K562 (cell line): Measurements from ENCODE around the gene MOK. TPM values are rescaled to one million over a fixed set of nuclear protein-coding genes. Genes with fewer than 3 reads are reported as not detected.

ENCODE experiments used
- ATAC-seq: fragments of 200-7000 bp; cut with Tn5 transposase; 3 replicates; pipeline ENCODE4 v1.9.1; 2020; ENCODE audit warnings: moderate library complexity
- BruUV-seq: library from RNA; stranded (reverse); fragments of 400-500 nt; replicated peaks from 2 replicates; lab custom pipeline; 2021; lab: Mats Ljungman, UMichigan
- CTCF ChIA-PET: fragments of 300-600 bp; formaldehyde crosslinking; extraction: SDS; loops from one replicate; lab custom pipeline; 2021; ENCODE audit warnings: low intra/inter-chr PET ratio; lab: Yijun Ruan, JAX
- POLR2A ChIA-PET: fragments of 300-600, 350-650 bp; sonication (Branson Sonifier 250); formaldehyde crosslinking; extraction: SDS; loops from one replicate; lab custom pipeline; 2021; ENCODE audit warnings: antibody characterized with exemption, inconsistent platforms; lab: Yijun Ruan, JAX
- DNase-seq, 4 experiments: peaks; one replicate each; pipeline versions ENCODE4 v3.0.0 to v3.0.0-alpha.2; 2011 to 2018; ENCODE audit warnings: low spot score in 3 of 4, mixed read lengths in 3 of 4; ENCODE audit errors: extremely low read depth in 1 of 4
- FAIRE-seq: peaks from 2 replicates; lab custom pipeline; 2011; peaks lifted over from hg19 to GRCh38; lab: Jason Lieb, UNC
- H2AFZ ChIP-seq: 2 replicates; pipeline ENCODE4 v1.6.0; 2011; ENCODE audit warnings: low read depth, low read length, control low read depth, inconsistent platforms
- H3K27ac ChIP-seq: fragments of 200-600 bp; 3 replicates; pipeline ENCODE4 v1.8.0; 2011; ENCODE audit warnings: low read depth, mild to moderate bottlenecking, control low read depth, inconsistent platforms, low read length, moderate library complexity, mixed read lengths; ENCODE audit errors: extremely low read depth
- H3K27me3 ChIP-seq, 2 experiments: fragments of 300-600 bp in 1 of 2; 2 replicates in 1 of 2; 3 replicates in 1 of 2; pipeline versions ENCODE4 v1.6.0 to v1.8.0; 2011; ENCODE audit warnings: inconsistent platforms in 2 of 2, low read length in 2 of 2, mild to moderate bottlenecking in 1 of 2, mixed read lengths in 1 of 2, moderate library complexity in 1 of 2; ENCODE audit not compliant: control insufficient read depth in 2 of 2, insufficient read depth in 2 of 2
- H3K36me3 ChIP-seq: fragments of 300-600 bp; 3 replicates; pipeline ENCODE4 v1.8.0; 2011; ENCODE audit warnings: mild to moderate bottlenecking, low read length, inconsistent platforms; ENCODE audit not compliant: control insufficient read depth, insufficient read depth
- H3K4me1 ChIP-seq, 2 experiments: fragments of 200-600 bp in 1 of 2; replicated peaks in 1 of 2; 2 replicates in 1 of 2; 3 replicates in 1 of 2; pipeline versions ENCODE4 v1.5.1 to v1.8.0; 2011; ENCODE audit warnings: inconsistent platforms in 2 of 2, low read length in 2 of 2, mild to moderate bottlenecking in 1 of 2, mixed read lengths in 1 of 2, moderate library complexity in 1 of 2; ENCODE audit not compliant: control insufficient read depth in 2 of 2, insufficient read depth in 2 of 2
- H3K4me2 ChIP-seq: 2 replicates; pipeline ENCODE4 v1.6.1; 2011; ENCODE audit warnings: low read length, control low read depth, inconsistent platforms, mixed read lengths; ENCODE audit not compliant: insufficient read depth
- H3K4me3 ChIP-seq: fragments of 200-600 bp; sonication (generic), shearing (Covaris generic); 2 replicates; pipeline ENCODE4 v1.5.1; 2016; ENCODE audit warnings: control low read depth, inconsistent platforms
- H3K79me2 ChIP-seq: fragments of 200-600 bp; 3 replicates; pipeline ENCODE4 v1.8.0; 2011; ENCODE audit warnings: low read length, inconsistent platforms; ENCODE audit not compliant: control insufficient read depth, insufficient read depth
- H3K9ac ChIP-seq, 2 experiments: 2 replicates each; pipeline versions ENCODE4 v1.6.0 to v1.6.1; 2011; ENCODE audit warnings: low read depth in 2 of 2, low read length in 2 of 2, control low read depth in 1 of 2, inconsistent platforms in 1 of 2, mild to moderate bottlenecking in 1 of 2, mixed read lengths in 1 of 2; ENCODE audit not compliant: insufficient read depth in 1 of 2
- H3K9me1 ChIP-seq: one replicate; pipeline ENCODE4 v1.6.0; 2011; ENCODE audit warnings: inconsistent platforms, mild to moderate bottlenecking, low read length, moderate library complexity; ENCODE audit not compliant: control insufficient read depth, insufficient read depth
- H3K9me3 ChIP-seq: replicated peaks from 2 replicates; pipeline ENCODE4 v1.5.1; 2011; ENCODE audit warnings: low read depth, low read length, inconsistent platforms; ENCODE audit not compliant: control insufficient read depth, insufficient read depth
- H4K20me1 ChIP-seq: replicated peaks from 2 replicates; pipeline ENCODE4 v1.6.1; 2011; ENCODE audit warnings: low read length, inconsistent platforms, mixed read lengths; ENCODE audit not compliant: control insufficient read depth, insufficient read depth
- KLF10 ChIP-seq: fragments of 250-450 bp; sonication (Bioruptor Pico); IDR thresholded peaks from 2 replicates; pipeline ENCODE4 v1.6.1; 2021; ENCODE audit warnings: matching md5 sums
- MTA3 ChIP-seq: fragments of 450-650 bp; formaldehyde crosslinking; IDR thresholded peaks from 2 replicates; pipeline ENCODE4 v1.6.1; 2017; ENCODE audit warnings: mild to moderate bottlenecking, borderline replicate concordance
- RCOR1 ChIP-seq, 2 experiments: IDR thresholded peaks; 2 replicates each; pipeline ENCODE4 v1.6.1; 2012; ENCODE audit warnings: low read depth in 2 of 2, low read length in 2 of 2, borderline replicate concordance in 1 of 2, improper control_type of control experiment in 1 of 2
- ZBED1 ChIP-seq: IDR thresholded peaks from 2 replicates; pipeline ENCODE4 v1.6.1; 2014
- whole genome bisulfite sequencing: fragments of 100-300 bp; shearing (Covaris generic); methylation state at CpG from one replicate; pipeline ENCODE4 v1.1.6; 2016; ENCODE audit warnings: low coverage, mixed read lengths; ENCODE audit not compliant: insufficient coverage; ENCODE audit errors: missing lambda C conversion rate; 5-methylcytosine and 5-hydroxymethylcytosine counted together
- in situ Hi-C: fragments of 300-500 bp; cut with MboI; formaldehyde crosslinking; loops from 4 replicates; pipeline ENCODE4 v1.15.0; 2018; ENCODE audit warnings: inconsistent platforms, mixed read lengths
- intact Hi-C: fragments of 100-400 bp; cut with micrococcal nuclease; formaldehyde crosslinking; loops from 2 replicates; pipeline ENCODE4 v1.14.2; 2022
- polyA plus RNA-seq, 8 experiments: library from polyadenylated mRNA; depleted of rRNA in 4 of 8; stranded (reverse) in 5 of 8; unstranded in 3 of 8; fragments of >200 nt; fragmentation: Nextera tagmentation in 2 of 8; fragmentation: Illumina TruSeq in 1 of 8; extraction: Ambion mirVana in 2 of 8; extraction: Trizol in 1 of 8; gene quantifications; 2 replicates each; pipeline versions ENCODE4 v1.2.1 to v1.2.3, GENCODE V29; 2011 to 2014; ENCODE audit warnings: inconsistent platforms in 1 of 8, missing spikeins in 1 of 8
- total RNA-seq, 7 experiments: library from RNA; depleted of rRNA in 6 of 7; stranded (reverse); fragments of >200 nt in 6 of 7; fragmentation: Illumina TruSeq in 2 of 7; extraction: Trizol in 2 of 7; gene quantifications; 2 replicates each; pipeline versions ENCODE4 v1.2.1 to v1.2.3, GENCODE V29; 2011 to 2021; ENCODE audit warnings: low replicate concordance in 1 of 7
- TF ChIP-seq, protein P1 (sequence below): sonication (generic); formaldehyde crosslinking; IDR thresholded peaks from 2 replicates; pipeline ENCODE4 v1.8.0; 2022; ENCODE audit warnings: mild to moderate bottlenecking, missing genetic modification reagents
- TF ChIP-seq, protein P2 (sequence below), 3 experiments: IDR thresholded peaks in 2 of 3; conservative IDR thresholded peaks in 1 of 3; 2 replicates each; pipeline ENCODE4 v1.5.1; 2011 to 2012; ENCODE audit warnings: low read length in 3 of 3, mild to moderate bottlenecking in 3 of 3, control low read depth in 2 of 3, improper control_type of control experiment in 1 of 3, inconsistent platforms in 1 of 3, low read depth in 1 of 3, mixed read lengths in 1 of 3, moderate library complexity in 1 of 3; ENCODE audit not compliant: insufficient read depth in 2 of 3

MOK gene
- total and polyA plus RNA-seq, 9 of the 15 experiments (the other 6 are each of a cell fraction or from before 2014, with no cell fraction given): 1.3 to 8.4 (median 5.3) TPM

DNA sequence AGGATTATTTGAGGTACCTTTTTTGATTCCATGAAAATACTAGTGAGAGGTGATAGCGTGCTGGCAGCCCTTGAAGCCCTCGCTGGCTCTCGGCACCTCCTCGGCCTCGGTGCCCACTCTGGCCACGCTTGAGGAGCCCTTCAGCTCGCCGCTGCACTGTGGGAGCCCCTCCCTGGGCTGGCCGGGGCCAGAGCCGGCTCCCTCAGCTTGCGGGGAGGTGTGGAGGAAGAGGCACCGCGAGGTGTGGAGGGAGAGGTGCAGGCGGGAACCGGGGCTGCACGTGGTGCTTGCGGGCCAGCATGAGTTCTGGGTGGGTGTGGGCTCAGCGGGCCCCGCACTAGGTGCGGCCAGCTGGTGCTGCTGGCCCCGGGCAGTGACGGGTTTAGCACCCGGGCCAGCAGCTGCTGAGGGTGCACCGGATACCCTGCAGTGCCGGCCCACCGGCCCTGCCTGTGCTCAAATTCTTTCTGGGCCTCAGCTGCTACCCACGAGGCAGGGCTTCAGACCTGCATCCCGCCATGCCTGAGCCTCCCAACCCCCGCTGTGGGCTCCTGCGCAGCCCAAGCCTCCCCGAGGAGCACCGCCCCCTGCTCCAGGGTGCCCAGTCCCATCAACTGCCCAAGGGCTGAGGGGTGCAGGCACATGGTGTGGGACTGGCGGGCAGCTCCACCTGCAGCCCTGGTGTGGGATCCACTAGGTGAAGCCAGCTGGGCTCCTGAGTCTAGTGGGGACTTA is 7.4 kb downstream of the MOK start:
- Histone ChIP-seq H3K27ac (no peak overlapping the region), H3K4me3 (no peak overlapping the region), H2AFZ (no peak overlapping the region), H3K9ac (no peak overlapping the region), H3K27me3 (no peaks in the 10 kb centered on the region), H3K36me3 (no peaks in the 10 kb centered on the region), H4K20me1 (no peaks in the 10 kb centered on the region), H3K79me2 (no peaks in the 10 kb centered on the region), H3K4me1 (no peaks in the 10 kb centered on the region), H3K4me2 (no peak overlapping the region), H3K9me3 (no peaks in the 10 kb centered on the region), H3K9me1 (no peaks in the 10 kb centered on the region)
- CTCF ChIA-PET: no interaction called here
- in situ Hi-C loops: no loop called here
- TF ChIP-seq, protein P1, sequence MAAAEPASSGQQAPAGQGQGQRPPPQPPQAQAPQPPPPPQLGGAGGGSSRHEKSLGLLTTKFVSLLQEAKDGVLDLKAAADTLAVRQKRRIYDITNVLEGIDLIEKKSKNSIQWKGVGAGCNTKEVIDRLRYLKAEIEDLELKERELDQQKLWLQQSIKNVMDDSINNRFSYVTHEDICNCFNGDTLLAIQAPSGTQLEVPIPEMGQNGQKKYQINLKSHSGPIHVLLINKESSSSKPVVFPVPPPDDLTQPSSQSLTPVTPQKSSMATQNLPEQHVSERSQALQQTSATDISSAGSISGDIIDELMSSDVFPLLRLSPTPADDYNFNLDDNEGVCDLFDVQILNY (CRISPR knock-in tag): no peak
- TF ChIP-seq KLF10 (CRISPR knock-in tag) (no peak), MTA3 (no peak), RCOR1 (IDR thresholded peaks at IDR 0.05; ENCODE audit: borderline replicate concordance in 1 of 2, low read depth in 2 of 2, low read length in 2 of 2) (no peak)
- WGBS: 81% methylated on average over 10 of the region's 33 CpGs
- ATAC-seq (no peak), DNase-seq (no peak), FAIRE-seq (no peak)
- POLR2A ChIA-PET: no interaction called here
- BruUV-seq: no TSS peak
- intact Hi-C loops: no loop called here

DNA sequence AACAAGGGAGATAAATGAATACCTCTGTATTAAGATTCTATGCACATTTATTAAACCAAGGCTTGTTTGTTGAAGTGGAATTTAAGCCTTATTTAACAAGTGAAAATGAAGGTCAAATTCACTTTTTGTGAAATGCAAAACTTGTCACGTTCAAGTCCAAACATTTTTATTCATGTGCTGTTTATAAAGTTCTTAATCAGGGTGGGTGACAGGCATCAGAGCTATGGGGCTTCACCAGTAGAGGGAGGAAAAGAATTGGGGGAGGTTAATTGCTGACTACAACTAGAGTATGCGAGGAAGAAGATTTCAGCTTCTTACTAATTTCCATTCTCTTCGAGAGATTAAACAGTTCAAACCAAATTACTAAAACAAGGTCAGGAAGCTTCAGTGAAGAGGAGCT is 9.7 kb downstream of the MOK start:
- no peaks in the 10 kb centered on the region for H3K9me3 ChIP-seq
- no peaks in the 10 kb centered on the region for H3K4me1 ChIP-seq
- ChIA-PET POLR2A (no interaction called here), CTCF (no interaction called here)
- no TSS peak for BruUV-seq
- no peak overlapping the region for H3K4me3 ChIP-seq
- H3K79me2 ChIP-seq: no peaks in the 10 kb centered on the region
- H3K9me1 ChIP-seq: no peaks in the 10 kb centered on the region
- ATAC-seq (0 out of 3 replicates have a peak, but pooled peaks have one; percentile 47), FAIRE-seq (peak; percentile 15), DNase-seq (no peak)
- in situ Hi-C loops: no loop called here
- no peak overlapping the region for H3K9ac ChIP-seq
- H3K4me2 ChIP-seq: no peak overlapping the region
- whole genome bisulfite sequencing: 27% methylated on average over 3 of the region's 3 CpGs
- no peaks in the 10 kb centered on the region for H4K20me1 ChIP-seq
- intact Hi-C loops: no loop called here
- H2AFZ ChIP-seq: no peak overlapping the region
- no peaks in the 10 kb centered on the region for H3K27me3 ChIP-seq
- no peak overlapping the region for H3K27ac ChIP-seq
- no peaks in the 10 kb centered on the region for H3K36me3 ChIP-seq
- no peak for TF ChIP-seq ZBED1
- TF ChIP-seq, protein P2, sequence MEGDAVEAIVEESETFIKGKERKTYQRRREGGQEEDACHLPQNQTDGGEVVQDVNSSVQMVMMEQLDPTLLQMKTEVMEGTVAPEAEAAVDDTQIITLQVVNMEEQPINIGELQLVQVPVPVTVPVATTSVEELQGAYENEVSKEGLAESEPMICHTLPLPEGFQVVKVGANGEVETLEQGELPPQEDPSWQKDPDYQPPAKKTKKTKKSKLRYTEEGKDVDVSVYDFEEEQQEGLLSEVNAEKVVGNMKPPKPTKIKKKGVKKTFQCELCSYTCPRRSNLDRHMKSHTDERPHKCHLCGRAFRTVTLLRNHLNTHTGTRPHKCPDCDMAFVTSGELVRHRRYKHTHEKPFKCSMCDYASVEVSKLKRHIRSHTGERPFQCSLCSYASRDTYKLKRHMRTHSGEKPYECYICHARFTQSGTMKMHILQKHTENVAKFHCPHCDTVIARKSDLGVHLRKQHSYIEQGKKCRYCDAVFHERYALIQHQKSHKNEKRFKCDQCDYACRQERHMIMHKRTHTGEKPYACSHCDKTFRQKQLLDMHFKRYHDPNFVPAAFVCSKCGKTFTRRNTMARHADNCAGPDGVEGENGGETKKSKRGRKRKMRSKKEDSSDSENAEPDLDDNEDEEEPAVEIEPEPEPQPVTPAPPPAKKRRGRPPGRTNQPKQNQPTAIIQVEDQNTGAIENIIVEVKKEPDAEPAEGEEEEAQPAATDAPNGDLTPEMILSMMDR (IDR thresholded peaks at IDR 0.05 in 2 of 3, conservative IDR thresholded peaks at IDR 0.05 in 1 of 3; ENCODE audit: insufficient read depth in 2 of 3, low read depth in 1 of 3, low read length in 3 of 3): peak in 2 of 3 experiments; percentile 21 to 34; a peak in 1 of 6 replicates
